Measurements from ENCODE around the gene KDM8.
"Not testable (repeated sequence)": the region's sequence is repeated elsewhere in the genome, so short reads cannot be mapped to it uniquely, and the experiment has no call there.

KDM8 gene

GRCh38 chr16:27207121-27207520 lies 3.8 kb downstream of the KDM8 start:
- H3K27ac ChIP-seq (ENCODE audit: low read length); H3K4me1 ChIP-seq (ENCODE audit: insufficient read depth, low read length); H3K9ac ChIP-seq (ENCODE audit: low read depth, low read length); H3K4me3 ChIP-seq (ENCODE audit: low read length); H3K27me3 ChIP-seq (ENCODE audit: insufficient read depth, low read length); H3K9me3 ChIP-seq (ENCODE audit: insufficient read depth, low read depth, low read length): not testable (repeated sequence)
- peaks cover 16% of the 10 kb centered on the region; the same call in 1 of the 2 replicates for H3K36me3 ChIP-seq (ENCODE audit: insufficient read depth, low read depth, low read length)

GRCh38 chr16:27208081-27208680 lies 4.9 kb downstream of the KDM8 start:
- Histone ChIP-seq H3K27ac (ENCODE audit: low read length) (no peak overlapping the region), H3K36me3 (ENCODE audit: insufficient read depth, low read depth, low read length) (peaks cover 16% of the 10 kb centered on the region; the same call in 1 of the 2 replicates), H3K4me1 (ENCODE audit: insufficient read depth, low read length) (no peaks in the 10 kb centered on the region; the same call in 1 of the 2 replicates), H3K9ac (ENCODE audit: low read depth, low read length) (no peak overlapping the region), H3K9me3 (ENCODE audit: insufficient read depth, low read depth, low read length) (no peaks in the 10 kb centered on the region), H3K4me3 (ENCODE audit: low read length) (no peak overlapping the region), H3K27me3 (ENCODE audit: insufficient read depth, low read length) (no peaks in the 10 kb centered on the region)

- H3K9me3 ChIP-seq (ENCODE audit: insufficient read depth, low read depth, low read length): no peaks in the 10 kb centered on the region
- H3K9ac ChIP-seq (ENCODE audit: low read depth, low read length): no peak overlapping the region
- H3K27me3 ChIP-seq (ENCODE audit: insufficient read depth, low read length): no peaks in the 10 kb centered on the region
- no peak overlapping the region for H3K27ac ChIP-seq (ENCODE audit: low read length)
- H3K4me1 ChIP-seq (ENCODE audit: insufficient read depth, low read length): no peaks in the 10 kb centered on the region; the same call in 1 of the 2 replicates
- H3K36me3 ChIP-seq (ENCODE audit: insufficient read depth, low read depth, low read length): peaks cover 18% of the 10 kb centered on the region; the same call in 1 of the 2 replicates
- H3K4me3 ChIP-seq (ENCODE audit: low read length): no peak overlapping the region
Measured at GRCh38 chr16:27208796-27209195, 5.5 kb downstream of the KDM8 start.

- Histone ChIP-seq H3K27ac (ENCODE audit: low read length) (no peak overlapping the region), H3K4me3 (ENCODE audit: low read length) (no peak overlapping the region)
Measured at GRCh38 chr16:27209591-27209990, 6.3 kb downstream of the KDM8 start.

GRCh38 chr16:27210174-27210573 lies 6.8 kb downstream of the KDM8 start:
- H3K27me3 ChIP-seq (ENCODE audit: insufficient read depth, low read length): no peaks in the 10 kb centered on the region
- H3K27ac ChIP-seq (ENCODE audit: low read length): no peak overlapping the region
- no peak overlapping the region; the same call in 1 of the 2 replicates for H3K9ac ChIP-seq (ENCODE audit: low read depth, low read length)
- H3K9me3 ChIP-seq (ENCODE audit: insufficient read depth, low read depth, low read length): no peaks in the 10 kb centered on the region
- peaks cover 26% of the 10 kb centered on the region for H3K36me3 ChIP-seq (ENCODE audit: insufficient read depth, low read depth, low read length)
- H3K4me3 ChIP-seq (ENCODE audit: low read length): no peak overlapping the region
- H3K4me1 ChIP-seq (ENCODE audit: insufficient read depth, low read length): no peaks in the 10 kb centered on the region

More at GRCh38 chr16:27209591-27209990, 6.3 kb downstream of the KDM8 start:
- no peaks in the 10 kb centered on the region for H3K27me3 ChIP-seq (ENCODE audit: insufficient read depth, low read length)
- H3K36me3 ChIP-seq (ENCODE audit: insufficient read depth, low read depth, low read length): peaks cover 21% of the 10 kb centered on the region; the same call in 1 of the 2 replicates
- H3K9ac ChIP-seq (ENCODE audit: low read depth, low read length): no peak overlapping the region
- H3K9me3 ChIP-seq (ENCODE audit: insufficient read depth, low read depth, low read length): no peaks in the 10 kb centered on the region
- H3K4me1 ChIP-seq (ENCODE audit: insufficient read depth, low read length): no peaks in the 10 kb centered on the region; the same call in 1 of the 2 replicates

GRCh38 chr16:27211026-27211425 lies 7.7 kb downstream of the KDM8 start:
- no peaks in the 10 kb centered on the region for H3K9me3 ChIP-seq (ENCODE audit: insufficient read depth, low read depth, low read length)
- H3K4me3 ChIP-seq (ENCODE audit: low read length): no peak overlapping the region
- H3K36me3 ChIP-seq (ENCODE audit: insufficient read depth, low read depth, low read length): peaks cover 26% of the 10 kb centered on the region
- H3K4me1 ChIP-seq (ENCODE audit: insufficient read depth, low read length): no peaks in the 10 kb centered on the region
- no peaks in the 10 kb centered on the region for H3K27me3 ChIP-seq (ENCODE audit: insufficient read depth, low read length)
- H3K27ac ChIP-seq (ENCODE audit: low read length): no peak overlapping the region
- no peak overlapping the region for H3K9ac ChIP-seq (ENCODE audit: low read depth, low read length)

GRCh38 chr16:27214084-27214961 lies 11.0 kb downstream of the KDM8 start:
- Histone ChIP-seq H3K27me3 (ENCODE audit: insufficient read depth, low read length) (no peaks in the 10 kb centered on the region), H3K9me3 (ENCODE audit: insufficient read depth, low read depth, low read length) (no peaks in the 10 kb centered on the region), H3K4me1 (ENCODE audit: insufficient read depth, low read length) (no peaks in the 10 kb centered on the region), H3K27ac (ENCODE audit: low read length) (no peak overlapping the region), H3K36me3 (ENCODE audit: insufficient read depth, low read depth, low read length) (peaks cover 26% of the 10 kb centered on the region), H3K9ac (ENCODE audit: low read depth, low read length) (no peak overlapping the region), H3K4me3 (ENCODE audit: low read length) (no peak overlapping the region)

- Histone ChIP-seq H3K4me1 (ENCODE audit: insufficient read depth, low read length) (no peaks in the 10 kb centered on the region), H3K27ac (ENCODE audit: low read length) (no peak overlapping the region), H3K9me3 (ENCODE audit: insufficient read depth, low read depth, low read length) (no peaks in the 10 kb centered on the region), H3K27me3 (ENCODE audit: insufficient read depth, low read length) (no peaks in the 10 kb centered on the region), H3K36me3 (ENCODE audit: insufficient read depth, low read depth, low read length) (peaks cover 17% of the 10 kb centered on the region), H3K9ac (ENCODE audit: low read depth, low read length) (no peak overlapping the region), H3K4me3 (ENCODE audit: low read length) (no peak overlapping the region)
Measured at GRCh38 chr16:27215660-27216059, 12.3 kb downstream of the KDM8 start.

- H3K27me3 ChIP-seq (ENCODE audit: insufficient read depth, low read length): no peaks in the 10 kb centered on the region
- H3K27ac ChIP-seq (ENCODE audit: low read length): no peak overlapping the region
- no peaks in the 10 kb centered on the region for H3K4me1 ChIP-seq (ENCODE audit: insufficient read depth, low read length)
- no peak overlapping the region for H3K9ac ChIP-seq (ENCODE audit: low read depth, low read length)
- no peak overlapping the region for H3K4me3 ChIP-seq (ENCODE audit: low read length)
- no peaks in the 10 kb centered on the region for H3K9me3 ChIP-seq (ENCODE audit: insufficient read depth, low read depth, low read length)
- H3K36me3 ChIP-seq (ENCODE audit: insufficient read depth, low read depth, low read length): peaks cover 10% of the 10 kb centered on the region
Measured at GRCh38 chr16:27216297-27216885, 13.1 kb downstream of the KDM8 start.

GRCh38 chr16:27217256-27217655 lies 13.9 kb downstream of the KDM8 start:
- no peak overlapping the region for H3K9ac ChIP-seq (ENCODE audit: low read depth, low read length)
- no peaks in the 10 kb centered on the region for H3K9me3 ChIP-seq (ENCODE audit: insufficient read depth, low read depth, low read length)
- peaks cover 10% of the 10 kb centered on the region for H3K36me3 ChIP-seq (ENCODE audit: insufficient read depth, low read depth, low read length)
- no peaks in the 10 kb centered on the region for H3K27me3 ChIP-seq (ENCODE audit: insufficient read depth, low read length)
- H3K4me3 ChIP-seq (ENCODE audit: low read length): no peak overlapping the region
- no peak overlapping the region for H3K27ac ChIP-seq (ENCODE audit: low read length)
- no peaks in the 10 kb centered on the region for H3K4me1 ChIP-seq (ENCODE audit: insufficient read depth, low read length)

GRCh38 chr16:27218756-27219155 lies 15.4 kb downstream of the KDM8 start:
- Histone ChIP-seq H3K27ac (ENCODE audit: low read length) (no peak overlapping the region), H3K9ac (ENCODE audit: low read depth, low read length) (no peak overlapping the region), H3K4me1 (ENCODE audit: insufficient read depth, low read length) (no peaks in the 10 kb centered on the region), H3K9me3 (ENCODE audit: insufficient read depth, low read depth, low read length) (no peaks in the 10 kb centered on the region), H3K36me3 (ENCODE audit: insufficient read depth, low read depth, low read length) (peaks cover 8% of the 10 kb centered on the region), H3K27me3 (ENCODE audit: insufficient read depth, low read length) (no peaks in the 10 kb centered on the region), H3K4me3 (ENCODE audit: low read length) (no peak overlapping the region)

Measured in iPS-20b (cell line).